ENCODE measurements around the gene ELAVL4. TPM values are rescaled to one million over a fixed set of nuclear protein-coding genes. Genes with fewer than 3 reads are reported as not detected.

Gene ELAVL4
- total RNA-seq, 2 experiments from 2014 or later, result not detected

GRCh38 chr1:50148142-50148923, 39.6 kb downstream of the ELAVL4 start:
- no peak for ATAC-seq (ENCODE audit: poor library complexity)
- CTCF ChIA-PET, result no interaction called here

GRCh38 chr1:50152236-50152635, 43.5 kb downstream of the ELAVL4 start:
- no peaks in the 10 kb centered on the region for H3K9me3 ChIP-seq (ENCODE audit: control insufficient read depth in 1 of 2, insufficient read depth in 1 of 2, low read length in 2 of 2)
- H3K36me3 ChIP-seq (ENCODE audit: insufficient read depth, low read length), result no peaks in the 10 kb centered on the region
- Mint-ChIP-seq H3K27me3 (no peaks in the 10 kb centered on the region), H3K9me3 (no peaks in the 10 kb centered on the region), H3K27ac (no peak overlapping the region), H3K4me1 (ENCODE audit: low read depth) (no peaks in the 10 kb centered on the region), H3K36me3 (ENCODE audit: low read depth) (no peaks in the 10 kb centered on the region), H3K4me3 (no peak overlapping the region)
- H3K27ac ChIP-seq (ENCODE audit: low read depth in 1 of 2, low read length in 2 of 2), result no peak overlapping the region
- TF ChIP-seq CTCF (IDR thresholded peaks at IDR 0.05), result no peak
- POLR2A ChIA-PET, result no interaction called here
- H3K4me1 ChIP-seq (ENCODE audit: insufficient read depth, low read length), result no peaks in the 10 kb centered on the region
- H3K4me3 ChIP-seq (ENCODE audit: low read length), result no peak overlapping the region
- ATAC-seq (ENCODE audit: poor library complexity), result no peak
- intact Hi-C loops (cut with DNase I, micrococcal nuclease), result no loop called here
- CTCF ChIA-PET, result no interaction called here
- H3K27me3 ChIP-seq (ENCODE audit: control insufficient read depth in 1 of 2, insufficient read depth in 2 of 2, low read length in 2 of 2), result no peaks in the 10 kb centered on the region
- DNase-seq, result no peak

More at GRCh38 chr1:50148142-50148923, 39.6 kb downstream of the ELAVL4 start:
- no peak overlapping the region for H3K4me3 ChIP-seq (ENCODE audit: low read length)
- no peak for TF ChIP-seq CTCF (IDR thresholded peaks at IDR 0.05)
- Mint-ChIP-seq H3K36me3 (ENCODE audit: low read depth) (no peaks in the 10 kb centered on the region), H3K4me3 (no peak overlapping the region), H3K9me3 (no peaks in the 10 kb centered on the region), H3K27ac (no peak overlapping the region), H3K27me3 (no peaks in the 10 kb centered on the region), H3K4me1 (ENCODE audit: low read depth) (no peaks in the 10 kb centered on the region)
- no peak overlapping the region for H3K27ac ChIP-seq (ENCODE audit: low read depth in 1 of 2, low read length in 2 of 2)
- H3K9me3 ChIP-seq (ENCODE audit: control insufficient read depth in 1 of 2, insufficient read depth in 1 of 2, low read length in 2 of 2), result no peaks in the 10 kb centered on the region
- H3K4me1 ChIP-seq (ENCODE audit: insufficient read depth, low read length), result no peaks in the 10 kb centered on the region
- POLR2A ChIA-PET, result no interaction called here
- no peak for DNase-seq
- intact Hi-C loops (cut with DNase I, micrococcal nuclease), result no loop called here
- no peaks in the 10 kb centered on the region for H3K27me3 ChIP-seq (ENCODE audit: control insufficient read depth in 1 of 2, insufficient read depth in 2 of 2, low read length in 2 of 2)
- H3K36me3 ChIP-seq (ENCODE audit: insufficient read depth, low read length), result no peaks in the 10 kb centered on the region

GRCh38 chr1:50155541-50155940, 46.8 kb downstream of the ELAVL4 start:
- no peaks in the 10 kb centered on the region for H3K4me1 ChIP-seq (ENCODE audit: insufficient read depth, low read length)
- no peak overlapping the region for H3K4me3 ChIP-seq (ENCODE audit: low read length)
- no peaks in the 10 kb centered on the region for H3K27me3 Mint-ChIP-seq
- TF ChIP-seq CTCF (IDR thresholded peaks at IDR 0.05), result no peak
- no peak overlapping the region for H3K4me3 Mint-ChIP-seq
- ChIA-PET POLR2A (no interaction called here), CTCF (no interaction called here)
- intact Hi-C loops (cut with DNase I, micrococcal nuclease), result no loop called here
- H3K4me1 Mint-ChIP-seq (ENCODE audit: low read depth), result no peaks in the 10 kb centered on the region
- H3K27me3 ChIP-seq (ENCODE audit: control insufficient read depth in 1 of 2, insufficient read depth in 2 of 2, low read length in 2 of 2), result no peaks in the 10 kb centered on the region
- H3K27ac Mint-ChIP-seq, result no peak overlapping the region
- no peaks in the 10 kb centered on the region for H3K9me3 Mint-ChIP-seq
- DNase-seq, result no peak
- no peak overlapping the region for H3K27ac ChIP-seq (ENCODE audit: low read depth in 1 of 2, low read length in 2 of 2)
- H3K36me3 Mint-ChIP-seq (ENCODE audit: low read depth), result no peaks in the 10 kb centered on the region
- no peak for ATAC-seq (ENCODE audit: poor library complexity)
- no peaks in the 10 kb centered on the region for H3K9me3 ChIP-seq (ENCODE audit: control insufficient read depth in 1 of 2, insufficient read depth in 1 of 2, low read length in 2 of 2)
- H3K36me3 ChIP-seq (ENCODE audit: insufficient read depth, low read length), result no peaks in the 10 kb centered on the region
